WI38 (cell line): ENCODE data around the gene USHBP1.

ENCODE experiments used
- H3K4me3 ChIP-seq: 2 replicates; pipeline ENCODE4 v1.5.1; 2011; ENCODE audit warnings: low read depth, mild to moderate bottlenecking, control low read depth, low read length
- CTCF ChIP-seq: IDR thresholded peaks from 2 replicates; pipeline ENCODE4 v1.5.1; 2012; ENCODE audit warnings: low read depth, mild to moderate bottlenecking, control low read depth, low read length

USHBP1 gene

GRCh38 chr19:17234911-17235299 is 29.6 kb downstream of the USHBP1 start:
- no peak for TF ChIP-seq CTCF
- peak overlapping the region; percentile 53 for H3K4me3 ChIP-seq

GRCh38 chr19:17232258-17232657 is 32.3 kb downstream of the USHBP1 start:
- no peak overlapping the region for H3K4me3 ChIP-seq
- no peak for TF ChIP-seq CTCF

- TF ChIP-seq CTCF = no peak
- H3K4me3 ChIP-seq = no peak overlapping the region
Measured at GRCh38 chr19:17229890-17230289, 34.7 kb downstream of the USHBP1 start.

- no peak for TF ChIP-seq CTCF
- no peak overlapping the region for H3K4me3 ChIP-seq
Measured at GRCh38 chr19:17227798-17228367, 36.7 kb downstream of the USHBP1 start.

GRCh38 chr19:17226002-17226933 is 38.3 kb downstream of the USHBP1 start, which contains the start of gene OCEL1:
TSS of gene OCEL1 (plus strand) at chr19:17226226. CDS start at chr19:17226248, 22 bp downstream.
- no peak for TF ChIP-seq CTCF
- H3K4me3 ChIP-seq = peak within 1 kb of the TSS; percentile 72

GRCh38 chr19:17225053-17225452 is 39.5 kb downstream of the USHBP1 start:
- H3K4me3 ChIP-seq = no peak overlapping the region
- TF ChIP-seq CTCF = no peak

GRCh38 chr19:17220207-17220758 is 44.3 kb downstream of the USHBP1 start:
- TF ChIP-seq CTCF = no peak
- no peak overlapping the region for H3K4me3 ChIP-seq
